HepG2 (cell line): ENCODE results near the gene ESYT1. TPM values are rescaled to one million over a fixed set of nuclear protein-coding genes. Genes with fewer than 3 reads are reported as not detected.

Source experiments
- CEBPG ChIP-seq: IDR thresholded peaks from 2 replicates; pipeline ENCODE4 v1.6.1; 2016
- ETV5 ChIP-seq: IDR thresholded peaks from 2 replicates; pipeline ENCODE4 v1.6.1; 2018; ENCODE audit warnings: missing biosample characterization, missing genetic modification reagents, inconsistent platforms, borderline replicate concordance
- HIC2 ChIP-seq: sonication (generic); formaldehyde crosslinking; IDR thresholded peaks from 2 replicates; pipeline ENCODE4 v1.9.0; 2022; ENCODE audit warnings: low read depth, missing genetic modification reagents
- HINFP ChIP-seq: sonication (generic); formaldehyde crosslinking; IDR thresholded peaks from 2 replicates; pipeline ENCODE4 v1.4.0; 2020; ENCODE audit warnings: low read depth, mild to moderate bottlenecking, missing genetic modification reagents
- HNF1A ChIP-seq, 2 experiments: sonication (generic) in 1 of 2; formaldehyde crosslinking in 1 of 2; IDR thresholded peaks; 2 replicates each; pipeline versions ENCODE4 v1.4.0 to v1.6.1; 2016 to 2020; ENCODE audit warnings: borderline replicate concordance in 1 of 2, low read depth in 1 of 2, mild to moderate bottlenecking in 1 of 2, missing genetic modification reagents in 1 of 2
- HOMEZ ChIP-seq: IDR thresholded peaks from 2 replicates; pipeline ENCODE4 v1.6.1; 2016; ENCODE audit warnings: low read depth
- MEIS1 ChIP-seq: sonication (generic); formaldehyde crosslinking; IDR thresholded peaks from 2 replicates; pipeline ENCODE4 v1.9.0; 2021; ENCODE audit warnings: mild to moderate bottlenecking, missing genetic modification reagents, moderate library complexity, borderline replicate concordance
- PHF5A ChIP-seq: IDR thresholded peaks from one replicate; pipeline ENCODE4 v1.6.1; 2018; ENCODE audit warnings: low read depth, missing genetic modification reagents; ENCODE audit not compliant: unreplicated experiment
- SKI ChIP-seq: fragments of 450-650 bp; IDR thresholded peaks from one replicate; pipeline ENCODE4 v1.6.1; 2018; ENCODE audit warnings: mild to moderate bottlenecking; ENCODE audit not compliant: partially characterized antibody
- ZKSCAN1 ChIP-seq: fragments of 150-350 bp; IDR thresholded peaks from 2 replicates; pipeline ENCODE4 v1.6.1; 2014; ENCODE audit warnings: low read length
- ZNF281 ChIP-seq: sonication (generic); formaldehyde crosslinking; IDR thresholded peaks from 2 replicates; pipeline ENCODE4 v1.4.0; 2020; ENCODE audit warnings: missing genetic modification reagents, borderline replicate concordance
- ZNF546 ChIP-seq: sonication (generic); formaldehyde crosslinking; conservative IDR thresholded peaks from 2 replicates; pipeline ENCODE4 v1.8.1; 2023; ENCODE audit warnings: mild to moderate bottlenecking, missing genetic modification reagents
- ZNF570 ChIP-seq: sonication (generic); formaldehyde crosslinking; IDR thresholded peaks from 2 replicates; pipeline ENCODE4 v1.4.0; 2020; ENCODE audit warnings: mild to moderate bottlenecking, missing genetic modification reagents, borderline replicate concordance
- ZNF580 ChIP-seq: IDR thresholded peaks from 2 replicates; pipeline ENCODE4 v1.6.1; 2016; ENCODE audit warnings: low read depth, borderline replicate concordance
- ZNF652 ChIP-seq: IDR thresholded peaks from 2 replicates; pipeline ENCODE4 v1.6.1; 2016; ENCODE audit warnings: low read depth, borderline replicate concordance
- polyA plus RNA-seq, 8 experiments: library from polyadenylated mRNA; depleted of rRNA in 3 of 8; stranded (reverse) in 7 of 8; unstranded in 1 of 8; fragments of >200 nt; fragmentation: Illumina TruSeq in 4 of 8; extraction: Trizol in 4 of 8; gene quantifications; 2 replicates each; pipeline versions ENCODE4 v1.2.1 to v1.2.3, GENCODE V29; 2011 to 2016; ENCODE audit warnings: low read depth in 4 of 8, missing spikeins in 1 of 8, mixed read lengths in 1 of 8; ENCODE audit not compliant: insufficient read depth in 1 of 8
- total RNA-seq, 5 experiments: library from RNA; depleted of rRNA; stranded (reverse); fragments of >200 nt; fragmentation: Illumina TruSeq; extraction: Trizol; gene quantifications; 2 replicates each; pipeline ENCODE4 v1.2.3, GENCODE V29; 2016; ENCODE audit warnings: low read depth in 1 of 5

Gene ESYT1
- total and polyA plus RNA-seq, 2 of the 13 experiments (the other 11 are each of a cell fraction or from before 2014, with no cell fraction given) = 66.9 to 71.0 TPM

- peak; percentile 60; the same call in 1 of the 2 replicates for TF ChIP-seq HINFP (CRISPR knock-in tag)
- TF ChIP-seq MEIS1 (CRISPR knock-in tag) = no peak
- no peak for TF ChIP-seq ZNF570 (CRISPR knock-in tag)
- TF ChIP-seq HIC2 (CRISPR knock-in tag) = peak; percentile 36; the same call in 1 of the 2 replicates
- no peak for TF ChIP-seq HNF1A (IDR thresholded peaks at IDR 0.05; ENCODE audit: low read depth)
- TF ChIP-seq HNF1A (CRISPR knock-in tag; IDR thresholded peaks at IDR 0.05; ENCODE audit: borderline replicate concordance) = no peak
- TF ChIP-seq ETV5 (CRISPR knock-in tag) = peak; percentile 43; the same call in 1 of the 2 replicates
- TF ChIP-seq ZNF652 (CRISPR knock-in tag) = no peak
- no peak for TF ChIP-seq ZNF580 (CRISPR knock-in tag)
- no peak for TF ChIP-seq ZNF546
- TF ChIP-seq SKI = peak; percentile 33
- no peak for TF ChIP-seq HOMEZ (CRISPR knock-in tag)
- TF ChIP-seq ZNF281 (CRISPR knock-in tag) = peak; percentile 33; the same call in 1 of the 2 replicates
- TF ChIP-seq ZKSCAN1 = no peak
- TF ChIP-seq CEBPG (CRISPR knock-in tag) = no peak; the same call in 1 of the 2 replicates
- no peak for TF ChIP-seq PHF5A (CRISPR knock-in tag)
Observed at GRCh38 chr12:56078931-56079722, 48.9 kb upstream of the ESYT1 start (continued).
